HL-60/S4 (cell line): ENCODE measurements around the gene UNC5C.

Experiments
- in situ Hi-C: fragments of 300-500 bp; cut with MboI; formaldehyde crosslinking; loops from 2 replicates; pipeline ENCODE4 v1.14.3; 2022; ENCODE audit warnings: low sequenced_read_pairs

The UNC5C gene

DNA sequence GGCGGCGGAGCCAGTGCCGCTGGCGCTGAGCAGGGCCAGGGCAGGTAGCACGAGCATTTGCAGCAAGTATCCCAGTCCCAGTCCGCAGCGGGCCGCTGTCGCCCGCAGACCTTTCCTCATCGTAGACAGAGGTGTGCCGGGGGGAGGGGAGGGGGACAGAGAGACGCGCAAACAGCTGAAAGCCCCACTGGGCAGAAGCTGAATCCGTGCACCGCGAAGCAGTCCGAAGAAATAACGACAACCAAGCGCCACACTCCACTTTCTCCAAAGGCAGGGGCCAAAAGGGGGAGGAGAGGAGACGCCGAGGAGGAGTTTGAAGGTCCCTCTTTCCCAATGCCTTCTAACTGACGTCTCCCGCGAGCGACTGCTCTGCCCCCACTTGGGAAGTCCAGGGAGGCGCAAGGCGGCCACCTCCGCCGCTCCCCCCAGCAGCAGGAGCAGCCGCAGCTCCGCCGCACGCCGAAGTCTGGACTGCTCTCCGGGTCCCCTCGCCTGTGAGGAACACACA is at the start of gene UNC5C:
Gene UNC5C (minus strand): TSS at position 236 of the 508 bp plus-strand sequence.
- in situ Hi-C loops: no loop called here

GRCh38 chr4:95596676-95597075 is 47.9 kb upstream of the UNC5C start:
- in situ Hi-C loops: no loop called here

DNA sequence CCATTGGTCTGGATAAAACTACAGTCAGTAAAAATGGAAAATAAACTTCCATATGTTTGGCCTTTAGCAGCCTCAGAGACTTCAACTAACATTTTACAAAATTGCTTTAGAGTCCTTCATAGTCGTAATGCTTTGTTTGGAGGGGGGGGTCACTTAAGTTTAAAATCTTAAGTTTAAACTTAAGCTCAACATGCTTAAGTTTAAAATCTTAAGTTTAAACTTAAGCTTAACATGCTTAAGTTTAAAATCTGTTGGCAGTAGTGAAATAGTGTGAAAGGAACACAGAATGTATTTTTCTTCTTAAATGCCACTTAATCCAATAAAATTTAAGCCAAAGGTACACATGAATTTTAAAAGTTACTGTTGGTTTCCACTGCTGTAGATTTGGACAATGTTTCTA is 45.9 kb upstream of the UNC5C start:
- in situ Hi-C loops: no loop called here

- in situ Hi-C loops: no loop called here
Measured at GRCh38 chr4:95594013-95594412, 45.2 kb upstream of the UNC5C start.

GRCh38 chr4:95591278-95591677 is 42.5 kb upstream of the UNC5C start:
- in situ Hi-C loops: no loop called here

DNA sequence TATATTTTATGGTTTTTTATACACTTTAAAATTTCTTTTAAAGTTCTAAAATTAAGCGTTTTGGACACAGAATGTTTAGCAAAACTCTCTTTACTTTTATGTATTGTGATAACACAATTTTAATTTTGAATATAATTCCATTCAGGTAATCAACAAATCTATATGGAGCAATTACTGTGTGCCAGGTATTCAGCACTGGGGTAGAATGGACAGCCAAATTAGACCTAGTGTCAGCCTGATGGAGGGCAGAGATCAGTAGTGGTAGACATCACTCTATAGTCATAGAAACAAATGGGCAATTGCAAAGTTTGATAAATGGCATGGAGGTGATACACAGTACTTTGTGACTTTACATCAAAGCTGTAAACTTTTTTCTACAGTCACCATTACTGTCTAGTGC is 41.8 kb upstream of the UNC5C start:
- in situ Hi-C loops: no loop called here

DNA sequence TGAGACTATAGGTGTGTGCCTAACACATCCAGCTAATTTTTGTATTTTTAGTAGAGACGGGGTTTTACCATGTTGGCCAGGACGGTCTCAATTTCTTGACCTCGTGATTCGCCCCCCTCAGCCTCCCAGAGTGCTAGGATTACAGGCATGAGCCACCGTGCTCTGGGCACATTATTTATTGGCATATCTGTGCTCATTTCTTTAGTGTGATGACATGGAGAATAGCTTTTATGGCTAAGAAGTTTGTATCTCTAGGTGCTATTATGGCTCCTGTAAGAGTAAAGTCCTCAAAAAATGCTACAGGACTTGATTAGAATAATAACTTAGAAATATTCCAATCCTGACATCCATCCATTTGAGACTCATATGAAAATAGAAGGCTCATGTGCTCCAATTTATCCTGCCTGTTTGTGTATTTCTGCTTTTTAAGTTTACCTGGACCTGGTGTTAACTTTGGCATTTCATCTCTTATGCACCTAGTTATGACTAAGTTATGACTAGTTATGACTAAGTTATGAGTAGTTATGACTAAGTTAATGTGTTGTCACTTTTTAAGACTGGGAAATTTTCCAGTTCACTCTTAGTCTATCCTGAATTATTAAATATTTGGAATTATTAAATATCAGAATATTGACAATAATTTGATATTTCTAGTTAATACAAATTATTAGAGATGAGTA is 36.4 kb upstream of the UNC5C start:
- in situ Hi-C loops: no loop called here

DNA sequence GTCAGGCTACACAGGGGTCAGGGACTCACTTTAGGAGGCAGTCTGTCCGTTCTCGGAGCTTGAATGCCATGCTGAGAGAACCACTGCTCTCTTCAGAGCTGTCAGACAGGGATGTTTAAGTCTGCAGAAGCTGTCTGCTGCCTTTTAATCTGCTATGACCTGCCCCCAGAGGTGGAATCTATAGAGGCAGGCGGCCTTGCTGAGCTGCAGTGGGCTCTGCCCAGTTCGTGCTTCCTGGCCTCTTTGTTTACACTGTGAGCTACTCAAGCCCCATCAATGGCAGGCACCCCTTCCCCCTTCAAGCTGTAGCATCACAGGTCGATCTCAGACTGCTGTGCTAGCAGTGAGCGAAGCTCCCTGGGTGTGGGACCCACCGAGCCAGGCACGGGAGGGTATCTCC is 31.5 kb upstream of the UNC5C start:
- in situ Hi-C loops: no loop called here

DNA sequence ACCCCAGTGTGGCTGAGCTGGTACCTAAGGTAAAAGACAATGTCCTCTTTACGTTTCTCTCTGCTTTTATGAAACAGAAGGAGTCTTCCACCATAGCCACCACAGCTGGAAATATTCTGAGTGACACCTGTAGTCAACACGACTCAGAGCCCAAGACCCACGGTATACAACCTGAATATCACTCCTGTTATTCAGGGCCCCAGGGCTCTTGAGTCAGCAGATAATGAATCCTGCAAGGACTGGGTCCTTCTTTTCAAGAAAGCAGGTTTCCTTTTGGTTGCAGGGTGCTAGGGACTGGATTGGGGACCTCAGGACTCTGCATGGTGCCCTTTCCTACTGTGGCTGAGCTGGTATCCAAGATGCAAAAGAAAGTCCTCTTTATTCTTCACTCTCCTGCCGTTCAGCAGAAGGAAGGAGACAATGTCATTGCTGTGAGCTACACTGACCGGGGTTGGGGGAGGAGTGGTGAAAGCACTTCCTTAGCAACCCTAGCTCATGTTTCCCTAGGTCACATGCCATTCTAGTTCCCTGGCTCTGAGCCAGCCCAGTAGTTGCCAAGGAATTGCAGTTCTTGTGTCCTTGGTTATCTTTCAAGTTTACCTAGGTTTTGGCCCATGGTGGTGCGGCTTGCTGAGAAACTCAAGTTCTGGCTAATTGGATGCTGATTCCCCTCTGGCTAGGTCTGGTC is 23.7 kb upstream of the UNC5C start:
- in situ Hi-C loops: no loop called here

- in situ Hi-C loops: no loop called here
Measured at GRCh38 chr4:95571577-95571976, 22.8 kb upstream of the UNC5C start.

GRCh38 chr4:95563638-95564337 is 15.0 kb upstream of the UNC5C start:
- in situ Hi-C loops: no loop called here

DNA sequence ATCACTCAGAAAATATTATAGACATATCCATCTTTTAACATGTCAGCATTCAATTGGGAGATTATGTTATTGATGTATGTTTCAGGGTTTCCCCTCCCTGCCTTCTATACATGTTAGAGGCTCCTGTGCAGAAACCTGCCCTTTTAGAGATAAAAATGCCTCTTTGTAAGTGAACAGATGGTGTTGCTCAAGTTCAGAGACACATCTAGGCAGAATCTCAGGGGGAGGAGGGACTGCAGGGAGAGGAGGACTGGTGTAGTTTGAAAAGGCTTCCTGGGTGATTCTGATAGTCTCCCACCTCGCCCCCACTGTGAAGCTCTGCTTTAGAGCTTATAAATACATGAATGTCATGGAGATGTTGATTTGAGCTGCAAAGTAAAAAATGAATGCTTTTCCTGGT is 12.0 kb upstream of the UNC5C start:
- in situ Hi-C loops: no loop called here

DNA sequence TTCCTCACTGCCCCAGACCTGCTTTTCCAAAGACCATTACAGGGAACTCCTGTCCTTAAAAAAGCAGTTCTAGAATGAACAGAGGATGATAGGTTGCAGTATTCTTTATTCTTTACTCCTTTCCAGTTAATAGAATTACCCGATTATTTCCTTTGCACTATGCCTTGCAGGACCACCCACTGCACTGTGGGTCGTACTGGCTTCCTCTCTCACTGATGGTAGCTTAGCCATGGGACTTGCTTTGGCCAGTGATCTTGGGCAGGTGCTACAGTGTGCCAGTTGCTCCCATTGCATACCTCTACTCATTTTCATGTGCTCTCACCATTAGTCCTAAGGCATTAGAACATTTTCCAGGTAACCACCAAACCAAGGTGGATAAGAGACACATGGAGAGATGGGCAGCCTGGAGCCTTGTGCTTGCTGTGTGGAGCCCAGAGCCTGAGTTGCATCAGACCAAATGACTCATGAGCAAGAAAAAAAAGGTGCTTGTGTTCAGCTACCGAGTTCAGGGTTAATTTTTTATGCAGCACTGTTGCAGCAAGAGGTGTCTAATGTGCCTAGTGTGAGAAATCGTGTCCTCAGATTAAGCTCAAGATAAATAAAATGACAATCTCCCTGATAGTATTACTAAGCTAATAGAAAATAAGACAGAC is 7.6 kb upstream of the UNC5C start:
- in situ Hi-C loops: no loop called here

DNA sequence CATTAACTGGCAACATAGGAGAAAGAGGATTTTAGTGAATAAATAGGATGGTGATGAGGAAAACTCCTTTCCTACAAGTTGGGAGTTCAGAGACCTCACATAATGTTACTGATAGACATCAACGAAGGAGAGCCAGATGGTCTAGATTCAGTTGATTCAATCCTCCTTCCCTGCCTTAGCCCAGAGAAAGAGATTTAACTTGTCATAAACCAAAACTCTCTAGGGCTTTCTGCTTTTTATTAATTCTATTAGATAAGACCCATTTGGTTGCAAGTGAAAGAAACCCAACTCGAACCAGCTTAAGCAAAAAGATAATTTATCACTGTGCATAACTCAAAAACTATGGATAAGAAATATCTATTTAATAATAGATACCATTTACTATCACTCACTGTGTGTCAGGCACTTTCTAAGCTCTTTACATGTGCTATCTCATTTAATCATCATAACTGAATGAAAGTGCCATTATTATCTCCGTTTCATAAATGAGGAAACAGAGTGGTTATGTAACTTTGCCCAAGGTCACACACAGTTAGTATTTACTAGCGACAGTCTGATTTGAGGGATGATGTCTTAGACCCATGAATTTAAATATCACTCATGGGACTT is 4.3 kb upstream of the UNC5C start:
- in situ Hi-C loops: no loop called here

DNA sequence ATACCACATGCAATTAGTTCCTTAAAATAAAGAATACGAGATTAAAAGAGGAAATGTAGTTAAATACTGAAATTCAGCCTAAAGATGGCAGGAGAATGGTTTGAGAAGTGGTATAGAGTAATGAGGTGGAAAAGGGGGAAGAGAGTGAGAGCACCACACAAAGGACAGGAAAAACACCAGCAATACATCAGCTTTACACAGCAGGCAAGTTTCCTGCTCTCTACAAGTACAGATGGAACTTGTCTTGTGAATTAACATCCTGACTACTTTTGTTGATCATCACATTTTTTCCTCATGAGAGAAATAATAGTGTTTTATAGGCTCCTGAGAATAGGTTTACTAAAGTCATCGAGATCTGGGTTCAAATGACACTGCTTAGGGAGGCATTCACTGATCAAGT is 2.9 kb upstream of the UNC5C start:
- in situ Hi-C loops: no loop called here

DNA sequence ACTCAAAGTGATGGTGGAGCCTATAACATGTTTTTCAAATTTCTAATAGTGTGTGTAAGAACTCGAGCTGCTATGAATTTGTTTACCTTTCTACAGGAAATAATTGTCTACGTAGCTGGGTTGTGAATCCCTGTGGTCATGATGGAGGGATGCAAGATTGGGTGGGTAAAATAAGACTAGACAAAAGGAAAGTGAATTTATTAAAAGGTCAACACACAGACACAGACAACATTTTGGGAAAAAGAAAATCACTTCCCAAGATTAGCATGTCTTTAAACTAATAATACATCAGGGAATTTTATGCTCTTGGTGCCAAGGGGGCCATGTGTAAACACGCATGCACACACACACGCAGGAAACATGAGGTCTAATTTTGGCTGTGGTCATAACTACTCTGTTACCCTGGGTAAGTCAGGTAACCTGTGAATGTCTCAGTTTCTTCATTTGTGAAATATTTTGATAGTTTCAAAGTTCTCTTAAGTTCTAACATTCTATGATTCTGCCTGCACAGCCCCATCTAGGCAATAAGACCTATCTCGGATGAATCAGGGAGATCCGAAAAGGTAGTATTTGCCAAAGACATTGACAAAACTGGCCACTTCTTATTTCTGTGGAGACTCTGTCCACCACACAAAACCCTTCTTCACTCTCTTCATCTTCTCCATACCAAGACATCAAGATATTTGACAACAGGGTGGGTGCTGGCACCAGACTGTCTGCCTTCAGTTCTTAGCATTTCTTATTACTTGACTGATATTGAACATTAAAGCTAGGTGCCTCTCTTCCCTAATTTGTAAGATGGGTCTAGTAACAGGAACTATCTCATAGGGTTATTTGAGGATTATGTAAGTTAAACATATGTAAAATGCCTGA is 1.6 kb upstream of the UNC5C start:
- in situ Hi-C loops: no loop called here

GRCh38 chr4:95549246-95550114 is 707 bp upstream of the UNC5C start:
- in situ Hi-C loops: no loop called here

GRCh38 chr4:95547715-95548471 is 880 bp downstream of the UNC5C start:
- in situ Hi-C loops: no loop called here
